ENCODE results near the gene UBASH3B. TPM values are rescaled to one million over a fixed set of nuclear protein-coding genes. Genes with fewer than 3 reads are reported as not detected.

Gene UBASH3B
- total RNA-seq, 3 donors from 2014 or later, result 3.5 to 5.9 (median 3.9) TPM

DNA sequence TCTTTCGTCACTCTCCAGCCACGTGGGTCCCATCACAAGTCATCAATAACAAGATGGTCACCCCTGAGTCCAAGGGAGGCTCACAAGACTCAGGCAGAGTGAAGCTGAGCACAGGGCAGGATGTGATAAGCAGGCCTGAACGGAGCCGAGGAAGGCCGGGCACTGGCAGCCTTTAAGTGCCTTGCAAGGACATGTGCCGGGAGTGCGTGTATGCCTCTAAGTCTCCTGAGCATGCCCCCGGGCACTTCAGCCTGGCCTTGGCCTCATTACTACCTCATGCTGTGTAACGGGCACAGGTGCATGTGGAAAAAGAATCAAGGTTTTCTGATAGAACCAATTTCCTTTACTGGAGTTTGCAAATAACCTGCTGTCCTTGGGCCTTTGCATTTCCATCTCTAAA is 55.8 kb downstream of the UBASH3B start:
- H3K4me3 ChIP-seq, result no peak overlapping the region
- DNase-seq (no peak), ATAC-seq (no peak)
- no peaks in the 10 kb centered on the region for H3K4me1 ChIP-seq (ENCODE audit: low read depth)
- TF ChIP-seq, protein P1, sequence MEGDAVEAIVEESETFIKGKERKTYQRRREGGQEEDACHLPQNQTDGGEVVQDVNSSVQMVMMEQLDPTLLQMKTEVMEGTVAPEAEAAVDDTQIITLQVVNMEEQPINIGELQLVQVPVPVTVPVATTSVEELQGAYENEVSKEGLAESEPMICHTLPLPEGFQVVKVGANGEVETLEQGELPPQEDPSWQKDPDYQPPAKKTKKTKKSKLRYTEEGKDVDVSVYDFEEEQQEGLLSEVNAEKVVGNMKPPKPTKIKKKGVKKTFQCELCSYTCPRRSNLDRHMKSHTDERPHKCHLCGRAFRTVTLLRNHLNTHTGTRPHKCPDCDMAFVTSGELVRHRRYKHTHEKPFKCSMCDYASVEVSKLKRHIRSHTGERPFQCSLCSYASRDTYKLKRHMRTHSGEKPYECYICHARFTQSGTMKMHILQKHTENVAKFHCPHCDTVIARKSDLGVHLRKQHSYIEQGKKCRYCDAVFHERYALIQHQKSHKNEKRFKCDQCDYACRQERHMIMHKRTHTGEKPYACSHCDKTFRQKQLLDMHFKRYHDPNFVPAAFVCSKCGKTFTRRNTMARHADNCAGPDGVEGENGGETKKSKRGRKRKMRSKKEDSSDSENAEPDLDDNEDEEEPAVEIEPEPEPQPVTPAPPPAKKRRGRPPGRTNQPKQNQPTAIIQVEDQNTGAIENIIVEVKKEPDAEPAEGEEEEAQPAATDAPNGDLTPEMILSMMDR (IDR thresholded peaks at IDR 0.05), result no peak
- intact Hi-C loops (cut with DNase I, micrococcal nuclease), result no loop called here
- H3K36me3 ChIP-seq (ENCODE audit: low read depth), result no peaks in the 10 kb centered on the region
- H3K9me3 ChIP-seq, result no peaks in the 10 kb centered on the region

DNA sequence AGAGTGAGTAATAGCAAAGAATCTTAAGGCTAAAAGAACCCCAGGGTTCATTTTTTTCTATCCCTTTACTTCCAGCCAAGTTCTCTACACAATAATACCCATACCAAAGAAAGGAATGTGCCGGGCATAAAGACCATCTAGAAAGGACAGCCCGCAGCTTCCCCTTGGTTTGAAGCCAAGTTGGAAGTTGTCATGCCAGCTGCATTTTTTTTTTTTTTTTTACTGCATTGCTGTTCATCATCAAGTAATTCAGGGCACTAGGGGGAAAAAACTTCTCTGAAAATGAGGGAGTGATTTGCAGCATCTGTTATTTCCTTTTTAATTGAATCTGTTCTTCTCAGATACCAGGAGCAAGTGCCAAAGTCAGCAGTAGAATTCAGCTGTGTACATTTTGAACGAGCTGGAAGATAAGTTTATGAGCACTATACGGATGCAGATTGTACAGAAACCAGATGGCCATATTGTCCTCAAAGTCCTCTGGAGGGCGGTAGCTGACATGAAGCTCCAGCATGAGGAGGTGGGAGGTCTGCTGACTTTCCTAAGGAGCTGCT is 56.4 kb downstream of the UBASH3B start:
- no peaks in the 10 kb centered on the region for H3K36me3 ChIP-seq (ENCODE audit: low read depth)
- TF ChIP-seq, protein P1 (IDR thresholded peaks at IDR 0.05), result no peak
- DNase-seq (no peak), ATAC-seq (no peak)
- H3K4me3 ChIP-seq, result no peak overlapping the region
- no peaks in the 10 kb centered on the region for H3K9me3 ChIP-seq
- no peaks in the 10 kb centered on the region for H3K4me1 ChIP-seq (ENCODE audit: low read depth)
- intact Hi-C loops (cut with DNase I, micrococcal nuclease), result no loop called here

DNA sequence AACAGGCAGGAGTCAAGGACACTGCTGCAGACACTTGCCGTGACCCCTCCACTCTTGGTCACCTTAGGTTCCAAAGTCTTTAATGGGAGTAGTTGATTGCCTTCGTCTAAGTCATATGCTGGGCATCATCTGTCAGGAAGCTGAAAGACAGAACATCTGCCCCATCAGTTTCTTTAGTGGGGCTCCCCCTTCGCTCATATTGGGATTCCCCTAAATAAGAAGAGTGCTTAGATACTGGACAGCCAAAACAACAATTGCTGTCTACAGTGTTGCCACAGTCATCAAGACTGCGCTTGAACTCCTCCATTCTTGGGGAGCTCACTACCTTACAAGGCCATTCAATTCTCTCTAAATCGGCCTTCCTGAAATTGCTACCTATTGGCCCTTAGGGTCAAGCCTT is 58.5 kb downstream of the UBASH3B start:
- no peak overlapping the region for H3K4me3 ChIP-seq
- H3K36me3 ChIP-seq (ENCODE audit: low read depth), result no peaks in the 10 kb centered on the region
- no peak for ATAC-seq
- no peak for DNase-seq
- H3K4me1 ChIP-seq (ENCODE audit: low read depth), result no peaks in the 10 kb centered on the region
- intact Hi-C loops (cut with DNase I, micrococcal nuclease), result no loop called here
- TF ChIP-seq, protein P1 (IDR thresholded peaks at IDR 0.05), result no peak
- H3K9me3 ChIP-seq, result no peaks in the 10 kb centered on the region

DNA sequence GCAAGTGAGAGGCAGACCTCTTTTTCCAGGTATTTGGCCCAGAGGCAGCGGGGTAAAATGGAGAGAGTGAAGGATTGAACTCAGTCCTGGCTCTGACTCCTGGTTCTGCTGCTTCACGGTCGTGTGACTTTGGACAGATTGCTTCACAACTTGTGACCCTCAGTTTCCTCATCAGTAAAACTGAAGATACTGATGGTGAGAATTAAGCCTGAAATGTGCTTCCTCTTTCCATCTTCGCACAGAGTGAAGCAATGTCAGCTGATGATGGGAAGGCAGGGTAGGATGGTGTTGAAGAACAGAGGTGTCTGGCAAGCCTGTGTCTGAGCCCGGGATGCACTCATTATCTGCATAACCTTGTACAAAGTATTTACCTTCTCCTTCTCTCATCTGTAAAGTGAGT is 59.0 kb downstream of the UBASH3B start:
- intact Hi-C loops (cut with DNase I, micrococcal nuclease), result no loop called here
- Histone ChIP-seq H3K4me3 (no peak overlapping the region), H3K4me1 (ENCODE audit: low read depth) (no peaks in the 10 kb centered on the region), H3K36me3 (ENCODE audit: low read depth) (no peaks in the 10 kb centered on the region), H3K9me3 (no peaks in the 10 kb centered on the region)
- DNase-seq (peak in 1 of 3 donors; percentile 26), ATAC-seq (peak; percentile 13)
- TF ChIP-seq, protein P1 (IDR thresholded peaks at IDR 0.05), result no peak

DNA sequence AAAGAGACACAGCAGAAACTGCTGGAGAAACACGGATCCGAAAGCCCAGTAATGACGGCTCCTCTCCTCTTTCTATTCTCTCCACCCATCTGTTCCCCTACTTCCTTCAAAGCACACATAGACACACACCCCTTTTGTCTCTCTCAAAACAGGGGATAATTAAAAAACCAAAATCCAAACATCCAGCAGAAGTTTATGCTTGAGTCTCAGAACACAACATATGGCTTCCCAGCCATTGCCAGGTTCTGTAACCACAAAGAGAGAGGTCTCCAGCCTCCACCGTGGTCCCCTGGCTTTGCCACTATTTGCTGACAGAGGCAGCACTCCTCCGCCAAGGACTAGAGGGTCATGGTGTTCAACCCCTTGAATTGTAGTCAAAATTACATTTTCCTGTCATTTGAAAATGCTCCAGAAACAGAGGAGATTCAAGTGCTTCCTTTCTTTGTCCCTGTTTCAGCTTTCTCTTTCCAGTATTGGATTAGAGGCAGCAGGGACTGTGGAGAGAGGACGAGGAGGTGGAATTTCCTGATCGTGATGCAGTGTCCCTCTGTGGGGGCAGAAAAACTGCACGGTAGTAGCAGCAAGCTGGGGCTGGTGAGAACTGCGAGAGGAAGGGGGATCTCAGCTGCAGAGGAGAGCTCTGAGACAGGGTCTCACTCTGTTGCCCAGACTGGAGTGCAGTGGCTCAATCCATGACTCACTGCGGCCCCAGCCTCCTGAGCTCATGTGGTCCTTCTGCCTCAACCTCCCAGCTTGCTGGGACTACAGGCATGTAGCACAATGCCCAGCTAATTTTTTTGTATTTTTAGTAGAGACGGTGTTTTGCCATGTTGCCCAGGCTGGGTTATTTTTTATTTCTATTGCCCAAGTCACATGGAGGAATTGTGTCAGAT is 60.3 kb downstream of the UBASH3B start:
- TF ChIP-seq, protein P1 (IDR thresholded peaks at IDR 0.05), result no peak
- Histone ChIP-seq H3K4me3 (no peak overlapping the region), H3K36me3 (ENCODE audit: low read depth) (no peaks in the 10 kb centered on the region), H3K9me3 (no peaks in the 10 kb centered on the region), H3K4me1 (ENCODE audit: low read depth) (no peaks in the 10 kb centered on the region)
- intact Hi-C loops (cut with DNase I, micrococcal nuclease), result no loop called here
- ATAC-seq, result no peak
- DNase-seq, result no peak
